GM21423 (cell line): Measurements from ENCODE around the gene NUCB1.
"Not testable (repeated sequence)": the region's sequence is repeated elsewhere in the genome, so short reads cannot be mapped to it uniquely, and the experiment has no call there.

Source experiments
- ATAC-seq: cut with Tn5 transposase; IDR thresholded peaks from one replicate; pipeline ENCODE4 v1.9.1; 2021; ENCODE audit warnings: mild to moderate bottlenecking, moderate library complexity; ENCODE audit not compliant: unreplicated experiment

The NUCB1 gene

GRCh38 chr19:48899781-48900476 is at the start of gene NUCB1:
Gene NUCB1 (plus strand): TSS chr19:48900312. CDS start chr19:48900797, 485 bp downstream.
- ATAC-seq, result peak; percentile 87

GRCh38 chr19:48852292-48852691 is 47.8 kb upstream of the NUCB1 start:
- ATAC-seq, result no peak

- no peak for ATAC-seq
Observed at GRCh38 chr19:48853483-48853882, 46.6 kb upstream of the NUCB1 start.

GRCh38 chr19:48854103-48854502 is 46.0 kb upstream of the NUCB1 start:
- ATAC-seq, result no peak

- no peak for ATAC-seq
Observed at GRCh38 chr19:48856921-48857320, 43.2 kb upstream of the NUCB1 start.

GRCh38 chr19:48858984-48859710 is 41.0 kb upstream of the NUCB1 start:
- peak; percentile 71 for ATAC-seq

GRCh38 chr19:48859711-48860572 is 40.2 kb upstream of the NUCB1 start:
- ATAC-seq, result no peak

- no peak for ATAC-seq
Observed at GRCh38 chr19:48861313-48861712, 38.8 kb upstream of the NUCB1 start.

- no peak for ATAC-seq
Observed at GRCh38 chr19:48862827-48863226, 37.3 kb upstream of the NUCB1 start.

GRCh38 chr19:48866692-48867091 is 33.4 kb upstream of the NUCB1 start:
- ATAC-seq, result no peak

- no peak for ATAC-seq
Observed at GRCh38 chr19:48867123-48867745, 32.9 kb upstream of the NUCB1 start.

GRCh38 chr19:48867746-48868113 is 32.4 kb upstream of the NUCB1 start:
- ATAC-seq, result no peak

GRCh38 chr19:48868114-48868886 is 31.8 kb upstream of the NUCB1 start, which contains the start of gene PLEKHA4:
Gene PLEKHA4 (minus strand): TSS chr19:48868617. CDS start chr19:48867620, 997 bp downstream.
- no peak for ATAC-seq

GRCh38 chr19:48870048-48870447 is 30.1 kb upstream of the NUCB1 start:
- no peak for ATAC-seq

- ATAC-seq, result not testable (repeated sequence)
Observed at GRCh38 chr19:48871471-48872181, 28.5 kb upstream of the NUCB1 start.

- ATAC-seq, result peak; percentile 39
Observed at GRCh38 chr19:48872182-48872883, 27.8 kb upstream of the NUCB1 start, which contains the start of gene PPP1R15A. Gene PPP1R15A (plus strand): TSS chr19:48872421. CDS start chr19:48873234, 813 bp downstream.

- ATAC-seq, result no peak
Observed at GRCh38 chr19:48872884-48873475, 27.1 kb upstream of the NUCB1 start.
